Stomach (tissue), 9 donors: Measurements from ENCODE around the gene LAMP1. TPM values are rescaled to one million over a fixed set of nuclear protein-coding genes. Genes with fewer than 3 reads are reported as not detected.

Experiments used
- DNase-seq, 2 donors: peaks; one replicate each; pipeline versions ENCODE4 v3.0.0 to v3.0.0-alpha.2; 2013 to 2019
- H3K27ac ChIP-seq, 5 donors: fragments of 200-600 bp in 4 of 5; sonication (generic) in 4 of 5; one replicate each; pipeline ENCODE4 v1.5.1; 2013 to 2019; ENCODE audit warnings: mild to moderate bottlenecking in 1 of 5, moderate library complexity in 1 of 5
- H3K27me3 ChIP-seq, 3 donors: fragments of 200-600 bp; sonication (generic); one replicate each; pipeline ENCODE4 v1.5.1; 2017 to 2019; ENCODE audit warnings: mixed run types in 1 of 3
- H3K36me3 ChIP-seq, 4 donors: fragments of 200-600 bp; sonication (generic); 1 replicate in 3 of 4; 2 replicates in 1 of 4; pipeline ENCODE4 v1.5.1; 2016 to 2019
- H3K4me1 ChIP-seq, 4 donors: fragments of 200-600 bp; sonication (generic); one replicate each; pipeline ENCODE4 v1.5.1; 2016 to 2019
- H3K4me3 ChIP-seq, 4 donors: fragments of 200-600 bp; sonication (generic) in 3 of 4; one replicate each; pipeline ENCODE4 v1.5.1; 2016 to 2019; ENCODE audit warnings: mild to moderate bottlenecking in 1 of 4
- H3K9me3 ChIP-seq, 4 donors: fragments of 200-600 bp; sonication (generic); one replicate each; pipeline ENCODE4 v1.5.1; 2016 to 2019
- CTCF ChIP-seq, 7 experiments: fragments of 450-650 bp in 4 of 7; fragments of 200-600 bp in 3 of 7; sonication (generic) in 3 of 7; IDR thresholded peaks; one replicate each; pipeline ENCODE4 v1.5.1; 2016 to 2019; ENCODE audit warnings: antibody characterized with exemption in 7 of 7, control low read depth in 2 of 7, mild to moderate bottlenecking in 1 of 7
- EP300 ChIP-seq: sonication (generic); formaldehyde crosslinking; IDR thresholded peaks from one replicate; pipeline ENCODE4 v1.6.1; 2017; ENCODE audit warnings: antibody characterized with exemption
- POLR2A ChIP-seq, 4 donors: fragments of 450-650 bp; IDR thresholded peaks; one replicate each; pipeline ENCODE4 v1.6.1; 2016; ENCODE audit warnings: antibody characterized with exemption in 4 of 4, control low read depth in 2 of 4, mild to moderate bottlenecking in 1 of 4, moderate library complexity in 1 of 4
- POLR2AphosphoS5 ChIP-seq, 3 donors: sonication (generic); formaldehyde crosslinking; IDR thresholded peaks; one replicate each; pipeline ENCODE4 v1.6.1; 2016; ENCODE audit warnings: antibody characterized with exemption in 3 of 3
- WGBS, 5 donors: extraction: QIAGEN DNeasy Blood & Tissue Kit in 3 of 5; methylation state at CpG; one replicate each; pipeline versions ENCODE4 v1.1.5 to v1.1.7; 2013 to 2018; 5-methylcytosine and 5-hydroxymethylcytosine counted together
- intact Hi-C: fragments of 100-400 bp; cut with DNase I; formaldehyde crosslinking; loops from one replicate; pipeline ENCODE4 v1.15.1; 2023; ENCODE audit warnings: low total_unique reads
- polyA plus RNA-seq, 3 donors: library from polyadenylated mRNA; stranded (reverse); fragments of 200-250 nt; gene quantifications; one replicate each; pipeline ENCODE4 v1.2.3, GENCODE V29; 2013
- total RNA-seq, 5 donors: library from RNA; depleted of rRNA; stranded (reverse); fragments of >200 nt; gene quantifications; one replicate each; pipeline versions ENCODE4 v1.1.0 to v1.2.3, GENCODE V29; 2014 to 2016
- donor health status: healthy with polysubstance abuse.
- donor health status: Bipolar disorder and iron deficiency.
- donor health status: healthy.

The LAMP1 gene
- total and polyA plus RNA-seq, 8 donors, result 20.9 to 121 (median 50.0) TPM

- Histone ChIP-seq H3K4me3 (no peak overlapping the region), H3K27me3 (no peaks in the 10 kb centered on the region), H3K36me3 (peaks cover 0 to 14% (median 3%) of the 10 kb centered on the region in 4 donors), H3K4me1 (peaks cover 0 to 11% (median 4%) of the 10 kb centered on the region in 4 donors), H3K27ac (no peak overlapping the region), H3K9me3 (no peaks in the 10 kb centered on the region)
- 76 to 94% (median 91%) methylated on average over 2 of the region's 2 CpGs for WGBS, 5 donors
- TF ChIP-seq POLR2A (IDR thresholded peaks at IDR 0.05), result no peak
- TF ChIP-seq POLR2AphosphoS5 (IDR thresholded peaks at IDR 0.05), result no peak
- TF ChIP-seq EP300, result no peak
- no peak for TF ChIP-seq CTCF (IDR thresholded peaks at IDR 0.05)
- intact Hi-C loops, result loop anchor here (10.0 kb wide), 1 partner anchor 123 kb away; no protein-coding TSS in a partner anchor
- DNase-seq, result no peak
Measured at GRCh38 chr13:113272031-113272430, 25.0 kb upstream of the LAMP1 start.

- intact Hi-C loops, result loop anchor here (10.0 kb wide), 1 partner anchor 122 kb away; no protein-coding TSS in a partner anchor
- no peak for DNase-seq
- Histone ChIP-seq H3K36me3 (peaks cover 0 to 14% (median 2%) of the 10 kb centered on the region in 4 donors), H3K27me3 (no peaks in the 10 kb centered on the region), H3K9me3 (no peaks in the 10 kb centered on the region), H3K4me1 (peaks cover 0 to 11% (median 4%) of the 10 kb centered on the region in 4 donors), H3K4me3 (no peak overlapping the region), H3K27ac (no peak overlapping the region)
- 86 to 93% (median 91%) methylated on average over 10 of the region's 10 CpGs for WGBS, 5 donors
- TF ChIP-seq POLR2AphosphoS5 (IDR thresholded peaks at IDR 0.05) (no peak), POLR2A (IDR thresholded peaks at IDR 0.05) (no peak), EP300 (no peak), CTCF (IDR thresholded peaks at IDR 0.05) (no peak)
Measured at GRCh38 chr13:113272701-113273181, 24.3 kb upstream of the LAMP1 start.

- intact Hi-C loops, result loop anchor here (10.0 kb wide), 1 partner anchor 121 kb away; no protein-coding TSS in a partner anchor
- Histone ChIP-seq H3K36me3 (peaks cover 0 to 14% (median 2%) of the 10 kb centered on the region in 4 donors), H3K27me3 (no peaks in the 10 kb centered on the region), H3K9me3 (no peaks in the 10 kb centered on the region), H3K4me1 (peaks cover 0 to 11% (median 4%) of the 10 kb centered on the region in 4 donors), H3K27ac (no peak overlapping the region), H3K4me3 (no peak overlapping the region)
- 68 to 82% (median 79%) methylated on average over 6 of the region's 6 CpGs for WGBS, 5 donors
- DNase-seq, result no peak
- no peak for TF ChIP-seq POLR2A (IDR thresholded peaks at IDR 0.05)
- TF ChIP-seq EP300, result no peak
- TF ChIP-seq CTCF (IDR thresholded peaks at IDR 0.05), result no peak
- TF ChIP-seq POLR2AphosphoS5 (IDR thresholded peaks at IDR 0.05), result no peak
Measured at GRCh38 chr13:113273321-113273720, 23.7 kb upstream of the LAMP1 start.

- Histone ChIP-seq H3K4me3 (no peak overlapping the region), H3K27ac (no peak overlapping the region), H3K36me3 (peaks cover 0 to 10% (median 2%) of the 10 kb centered on the region in 4 donors), H3K9me3 (no peaks in the 10 kb centered on the region), H3K27me3 (no peaks in the 10 kb centered on the region), H3K4me1 (peaks cover 0 to 11% (median 4%) of the 10 kb centered on the region in 4 donors)
- DNase-seq, result peak in 1 of 2 donors; percentile 39
- intact Hi-C loops, result loop anchor here (10.0 kb wide), 1 partner anchor 121 kb away; no protein-coding TSS in a partner anchor
- WGBS, 5 donors, result 60 to 80% (median 71%) methylated on average over 15 of the region's 15 CpGs
- TF ChIP-seq POLR2A (IDR thresholded peaks at IDR 0.05), result no peak
Measured at GRCh38 chr13:113273851-113274590, 23.0 kb upstream of the LAMP1 start.
